ENCODE results near the gene RAC3. TPM values are rescaled to one million over a fixed set of nuclear protein-coding genes. Genes with fewer than 3 reads are reported as not detected.

RAC3 gene
- total RNA-seq, 1 donor from 2014 or later: 0.49 TPM

- no peak for TF ChIP-seq CTCF (IDR thresholded peaks at IDR 0.05)
- ATAC-seq (ENCODE audit: low read depth): no peak
- intact Hi-C loops (cut with micrococcal nuclease): no loop called here
- H3K27me3 Mint-ChIP-seq: no peaks in the 10 kb centered on the region
- ChIA-PET CTCF (no interaction called here), POLR2A (no interaction called here)
- H3K4me1 Mint-ChIP-seq: peaks cover 13% of the 10 kb centered on the region
- no peak overlapping the region for H3K4me3 Mint-ChIP-seq
- H3K9me3 Mint-ChIP-seq: no peaks in the 10 kb centered on the region
- H3K27ac Mint-ChIP-seq: no peak overlapping the region
- peaks cover 46% of the 10 kb centered on the region for H3K36me3 Mint-ChIP-seq (ENCODE audit: low read depth)
- no peak for DNase-seq
These were observed 44.9 kb upstream of the RAC3 start for GRCh38 chr17:81986606-81987005.

- no peaks in the 10 kb centered on the region for H3K9me3 Mint-ChIP-seq
- no peak for ATAC-seq (ENCODE audit: low read depth)
These were observed 44.2 kb upstream of the RAC3 start for GRCh38 chr17:81987161-81987770.

GRCh38 chr17:81990836-81991683 lies 40.4 kb upstream of the RAC3 start:
- intact Hi-C loops (cut with micrococcal nuclease): no loop called here
- no peak for TF ChIP-seq CTCF (IDR thresholded peaks at IDR 0.05)
- H3K27me3 Mint-ChIP-seq: no peaks in the 10 kb centered on the region
- H3K4me3 Mint-ChIP-seq: no peak overlapping the region
- ChIA-PET POLR2A (interaction anchor here (0.6 kb wide), 1 partner anchor 38 kb away, joined by 3 read pairs; no protein-coding TSS in a partner anchor), CTCF (no interaction called here)
- DNase-seq (no peak), ATAC-seq (ENCODE audit: low read depth) (no peak)
- peaks cover 24% of the 10 kb centered on the region for H3K36me3 Mint-ChIP-seq (ENCODE audit: low read depth)
- H3K27ac Mint-ChIP-seq: no peak overlapping the region
- H3K9me3 Mint-ChIP-seq: no peaks in the 10 kb centered on the region
- H3K4me1 Mint-ChIP-seq: no peaks in the 10 kb centered on the region

More at GRCh38 chr17:81987161-81987770, 44.2 kb upstream of the RAC3 start:
- ChIA-PET POLR2A (no interaction called here), CTCF (no interaction called here)
- H3K27ac Mint-ChIP-seq: no peak overlapping the region
- no peak overlapping the region for H3K4me3 Mint-ChIP-seq
- no peak for TF ChIP-seq CTCF (IDR thresholded peaks at IDR 0.05)
- peaks cover 46% of the 10 kb centered on the region for H3K36me3 Mint-ChIP-seq (ENCODE audit: low read depth)
- peaks cover 13% of the 10 kb centered on the region for H3K4me1 Mint-ChIP-seq
- intact Hi-C loops (cut with micrococcal nuclease): no loop called here
- H3K27me3 Mint-ChIP-seq: no peaks in the 10 kb centered on the region
- no peak for DNase-seq

GRCh38 chr17:81991684-81992305 lies 39.7 kb upstream of the RAC3 start:
- no peaks in the 10 kb centered on the region for H3K27me3 Mint-ChIP-seq
- ChIA-PET POLR2A (interaction anchor here (0.6 kb wide), 1 partner anchor 38 kb away, joined by 3 read pairs; no protein-coding TSS in a partner anchor), CTCF (no interaction called here)
- no peaks in the 10 kb centered on the region for H3K4me1 Mint-ChIP-seq
- no peak for DNase-seq
- H3K36me3 Mint-ChIP-seq (ENCODE audit: low read depth): peaks cover 20% of the 10 kb centered on the region
- TF ChIP-seq CTCF (IDR thresholded peaks at IDR 0.05): no peak
- no peak for ATAC-seq (ENCODE audit: low read depth)
- no peak overlapping the region for H3K4me3 Mint-ChIP-seq
- H3K9me3 Mint-ChIP-seq: no peaks in the 10 kb centered on the region
- intact Hi-C loops (cut with micrococcal nuclease): no loop called here
- no peak overlapping the region for H3K27ac Mint-ChIP-seq

Measured in activated B cell treated with CpG ODN at 0.5 μM for 24 hours (primary cell).